Colonic mucosa (tissue), 4 donors: ENCODE data around the gene ATP6V0C. TPM values are rescaled to one million over a fixed set of nuclear protein-coding genes. Genes with fewer than 3 reads are reported as not detected.
A peak's percentile ranks its signal among the peaks of the same experiment; 100 is the strongest.

Experiments used
- DNase-seq: peaks from one replicate; pipeline ENCODE4 v3.0.0-alpha.2; 2020
- H3K27ac ChIP-seq: fragments of 200-600 bp; one replicate; pipeline ENCODE4 v1.8.0; 2021
- H3K27me3 ChIP-seq: fragments of 200-600 bp; one replicate; pipeline ENCODE4 v1.8.0; 2021
- H3K36me3 ChIP-seq: fragments of 200-600 bp; one replicate; pipeline ENCODE4 v1.8.0; 2021
- H3K4me1 ChIP-seq: fragments of 200-600 bp; one replicate; pipeline ENCODE4 v1.8.0; 2021; ENCODE audit warnings: mild to moderate bottlenecking
- H3K4me3 ChIP-seq: fragments of 200-600 bp; one replicate; pipeline ENCODE4 v1.8.0; 2021
- H3K9ac ChIP-seq, 2 donors: one replicate each; pipeline ENCODE4 v1.7.0; 2013; ENCODE audit warnings: control low read depth in 2 of 2, low read depth in 2 of 2, low read length in 2 of 2
- H3K9me3 ChIP-seq: fragments of 200-600 bp; one replicate; pipeline ENCODE4 v1.8.0; 2021
- CTCF ChIP-seq: fragments of 200-600 bp; IDR thresholded peaks from one replicate; pipeline ENCODE4 v1.8.0; 2022; ENCODE audit warnings: antibody characterized with exemption, mild to moderate bottlenecking
- intact Hi-C: fragments of 100-400 bp; cut with DNase I; formaldehyde crosslinking; loops from one replicate; pipeline ENCODE4 v1.14.1; 2022
- total RNA-seq, 2 donors: library from RNA; stranded (reverse); fragmentation: NEBNext Ultra II Directional in 1 of 2; extraction: Animal tissue kit (Norgen Biotek cat#: 25700) in 1 of 2; gene quantifications; one replicate each; pipeline ENCODE4 v1.2.1, GENCODE V29; 2021
- donor health status: healthy.
- donor health status: DM: no; HTN: no; CAD: no.
- donor health status: DM: no; HTN: no; CAD: no.

The ATP6V0C gene
- total RNA-seq, 2 donors from 2014 or later: 240 to 336 TPM

GRCh38 chr16:2500430-2500917 lies 13.3 kb upstream of the ATP6V0C start:
- H3K4me3 ChIP-seq: no peak overlapping the region
- no peaks in the 10 kb centered on the region for H3K36me3 ChIP-seq
- no peak for DNase-seq
- TF ChIP-seq CTCF: no peak
- H3K4me1 ChIP-seq: peaks cover 6% of the 10 kb centered on the region
- H3K9ac ChIP-seq: peak overlapping the region in 1 of 2 donors; percentile 35
- no peak overlapping the region for H3K27ac ChIP-seq
- H3K27me3 ChIP-seq: no peaks in the 10 kb centered on the region
- intact Hi-C loops: no loop called here
- H3K9me3 ChIP-seq: no peaks in the 10 kb centered on the region

- intact Hi-C loops: no loop called here
- peak overlapping the region; percentile 5 for H3K4me3 ChIP-seq
- no peaks in the 10 kb centered on the region for H3K27me3 ChIP-seq
- no peak overlapping the region for H3K9ac ChIP-seq
- H3K27ac ChIP-seq: no peak overlapping the region
- peak; percentile 98 for TF ChIP-seq CTCF
- H3K36me3 ChIP-seq: no peaks in the 10 kb centered on the region
- DNase-seq: peak; percentile 82
- peaks cover 6% of the 10 kb centered on the region for H3K4me1 ChIP-seq
- no peaks in the 10 kb centered on the region for H3K9me3 ChIP-seq
Observed at GRCh38 chr16:2500918-2501750, 12.6 kb upstream of the ATP6V0C start.

GRCh38 chr16:2501946-2502895 lies 11.5 kb upstream of the ATP6V0C start:
- Histone ChIP-seq H3K27me3 (no peaks in the 10 kb centered on the region), H3K4me1 (peaks cover 6% of the 10 kb centered on the region), H3K27ac (no peak overlapping the region), H3K9me3 (no peaks in the 10 kb centered on the region), H3K9ac (no peak overlapping the region), H3K4me3 (no peak overlapping the region), H3K36me3 (no peaks in the 10 kb centered on the region)
- TF ChIP-seq CTCF: no peak
- no peak for DNase-seq
- intact Hi-C loops: no loop called here

GRCh38 chr16:2505695-2506094 lies 8.1 kb upstream of the ATP6V0C start:
- no peak overlapping the region for H3K4me3 ChIP-seq
- no peak overlapping the region for H3K9ac ChIP-seq
- H3K36me3 ChIP-seq: no peaks in the 10 kb centered on the region
- intact Hi-C loops: no loop called here
- no peak for DNase-seq
- H3K27ac ChIP-seq: no peak overlapping the region
- no peaks in the 10 kb centered on the region for H3K27me3 ChIP-seq
- no peak for TF ChIP-seq CTCF
- no peaks in the 10 kb centered on the region for H3K9me3 ChIP-seq
- H3K4me1 ChIP-seq: peaks cover 6% of the 10 kb centered on the region

GRCh38 chr16:2507052-2507659 lies 6.6 kb upstream of the ATP6V0C start:
- Histone ChIP-seq H3K36me3 (no peaks in the 10 kb centered on the region), H3K9me3 (no peaks in the 10 kb centered on the region), H3K4me1 (peaks cover 4% of the 10 kb centered on the region), H3K27me3 (no peaks in the 10 kb centered on the region), H3K27ac (peak overlapping the region; percentile 60), H3K4me3 (no peak overlapping the region), H3K9ac (peak overlapping the region in 1 of 2 donors; percentile 40)
- intact Hi-C loops: no loop called here
- no peak for DNase-seq
- TF ChIP-seq CTCF: no peak
